ENCODE results near the gene NUAK2. TPM values are rescaled to one million over a fixed set of nuclear protein-coding genes. Genes with fewer than 3 reads are reported as not detected.

Gene NUAK2
- polyA plus RNA-seq, 1 donor from 2014 or later, result 1.4 TPM

GRCh38 chr1:205303247-205303888 lies 18.2 kb downstream of the NUAK2 start:
- Histone ChIP-seq H3K27me3 (ENCODE audit: insufficient read depth, low read depth, low read length) (no peaks in the 10 kb centered on the region), H3K4me2 (ENCODE audit: low read length) (no peak overlapping the region), H3K9me2 (ENCODE audit: insufficient read depth, low read length) (no peaks in the 10 kb centered on the region), H3K4me3 (ENCODE audit: low read length) (no peak overlapping the region), H2AFZ (ENCODE audit: low read depth, low read length) (no peak overlapping the region), H3K9me3 (ENCODE audit: low read length) (no peaks in the 10 kb centered on the region), H4K20me1 (ENCODE audit: insufficient read depth) (no peaks in the 10 kb centered on the region), H3K79me2 (replicated peaks; ENCODE audit: insufficient read depth, low read length) (no peaks in the 10 kb centered on the region), H3K27ac (ENCODE audit: low read length) (no peak overlapping the region), H3F3A (ENCODE audit: insufficient read depth, low read length, poor library complexity, severe bottlenecking) (peaks cover 4% of the 10 kb centered on the region), H3K9ac (ENCODE audit: low read length) (no peak overlapping the region), H3K36me3 (ENCODE audit: insufficient read depth, low read length) (peaks cover 6% of the 10 kb centered on the region)
- TF ChIP-seq EP300 (conservative IDR thresholded peaks at IDR 0.05; ENCODE audit: poor library complexity, severe bottlenecking) (no peak), RAD21 (conservative IDR thresholded peaks at IDR 0.05) (no peak), POLR2AphosphoS5 (IDR thresholded peaks at IDR 0.05) (no peak), REST (IDR thresholded peaks at IDR 0.05; ENCODE audit: borderline replicate concordance) (no peak), EZH2 (IDR thresholded peaks at IDR 0.05; ENCODE audit: borderline replicate concordance, insufficient read depth, low read length, poor library complexity, severe bottlenecking) (no peak), CTCF (IDR thresholded peaks at IDR 0.05; ENCODE audit: poor library complexity, severe bottlenecking) (no peak), MXI1 (conservative IDR thresholded peaks at IDR 0.05; ENCODE audit: poor library complexity, severe bottlenecking) (no peak), TAF1 (IDR thresholded peaks at IDR 0.05; ENCODE audit: low read depth) (no peak), SMC3 (conservative IDR thresholded peaks at IDR 0.05; ENCODE audit: poor library complexity) (no peak)

- H2AFZ ChIP-seq (ENCODE audit: low read depth, low read length), result peak overlapping the region; percentile 48
- no peaks in the 10 kb centered on the region for H3K9me3 ChIP-seq (ENCODE audit: low read length)
- H3K4me2 ChIP-seq (ENCODE audit: low read length), result no peak overlapping the region
- no peaks in the 10 kb centered on the region for H3K9me2 ChIP-seq (ENCODE audit: insufficient read depth, low read length)
- H4K20me1 ChIP-seq (ENCODE audit: insufficient read depth), result no peaks in the 10 kb centered on the region
- H3K9ac ChIP-seq (ENCODE audit: low read length), result peak overlapping the region; percentile 56
- H3K27me3 ChIP-seq (ENCODE audit: insufficient read depth, low read depth, low read length), result no peaks in the 10 kb centered on the region
- peaks cover 6% of the 10 kb centered on the region for H3K36me3 ChIP-seq (ENCODE audit: insufficient read depth, low read length)
- peaks cover 4% of the 10 kb centered on the region for H3F3A ChIP-seq (ENCODE audit: insufficient read depth, low read length, poor library complexity, severe bottlenecking)
- peak overlapping the region; percentile 38 for H3K4me3 ChIP-seq (ENCODE audit: low read length)
- TF ChIP-seq MXI1 (conservative IDR thresholded peaks at IDR 0.05; ENCODE audit: poor library complexity, severe bottlenecking) (no peak), SMC3 (conservative IDR thresholded peaks at IDR 0.05; ENCODE audit: poor library complexity) (no peak), EZH2 (IDR thresholded peaks at IDR 0.05; ENCODE audit: borderline replicate concordance, insufficient read depth, low read length, poor library complexity, severe bottlenecking) (no peak), REST (IDR thresholded peaks at IDR 0.05; ENCODE audit: borderline replicate concordance) (no peak), RAD21 (conservative IDR thresholded peaks at IDR 0.05) (no peak), CTCF (IDR thresholded peaks at IDR 0.05; ENCODE audit: poor library complexity, severe bottlenecking) (no peak), EP300 (conservative IDR thresholded peaks at IDR 0.05; ENCODE audit: poor library complexity, severe bottlenecking) (no peak), POLR2AphosphoS5 (IDR thresholded peaks at IDR 0.05) (no peak), TAF1 (IDR thresholded peaks at IDR 0.05; ENCODE audit: low read depth) (no peak)
- H3K79me2 ChIP-seq (replicated peaks; ENCODE audit: insufficient read depth, low read length), result no peaks in the 10 kb centered on the region
- H3K27ac ChIP-seq (ENCODE audit: low read length), result peak overlapping the region; percentile 57
Measured at GRCh38 chr1:205301842-205302588, 19.5 kb downstream of the NUAK2 start.
